GM10248 (cell line): Measurements from ENCODE around the gene SNX25.

ENCODE experiments used
- CTCF ChIA-PET: fragments of 300-600 bp; sonication (Branson Sonifier 250); formaldehyde crosslinking; extraction: SDS; loops from one replicate; lab custom pipeline; 2021; ENCODE audit warnings: antibody characterized with exemption; lab: Yijun Ruan, JAX
- POLR2A ChIA-PET: fragments of 350-650 bp; sonication (Branson Sonifier 250); formaldehyde crosslinking; extraction: SDS; loops from one replicate; lab custom pipeline; 2020; ENCODE audit warnings: antibody characterized with exemption; lab: Yijun Ruan, JAX
- DNase-seq: peaks from one replicate; pipeline ENCODE4 v3.0.0; 2012; ENCODE audit errors: extremely low spot score
- CTCF ChIP-seq: IDR thresholded peaks from 2 replicates; pipeline ENCODE4 v1.5.1; 2012; ENCODE audit warnings: mild to moderate bottlenecking, low read depth; ENCODE audit errors: extremely low read depth, missing control alignments, control extremely low read depth

The SNX25 gene

GRCh38 chr4:185278716-185279115, 69.3 kb downstream of the SNX25 start:
- no peak for DNase-seq
- ChIA-PET POLR2A (no interaction called here), CTCF (interaction anchor here (0.9 to 1.1 kb wide), 2 partner anchors 10 to 26 kb away, joined by 3 read pairs; no protein-coding TSS in a partner anchor)
- no peak for TF ChIP-seq CTCF

GRCh38 chr4:185280608-185281007, 71.2 kb downstream of the SNX25 start:
- no peak for DNase-seq
- POLR2A ChIA-PET = no interaction called here
- CTCF ChIA-PET = interaction anchor here (1.4 to 1.8 kb wide), 3 partner anchors 16 to 24 kb away, joined by 3 to 4 read pairs (median 4); no protein-coding TSS in a partner anchor

GRCh38 chr4:185282968-185283367, 73.6 kb downstream of the SNX25 start:
- POLR2A ChIA-PET = no interaction called here
- DNase-seq = no peak
- TF ChIP-seq CTCF = no peak
- CTCF ChIA-PET = interaction anchor here (1.1 to 2.9 kb wide), 2 partner anchors 14 to 23 kb away, joined by 3 to 8 read pairs; no protein-coding TSS in a partner anchor

More at GRCh38 chr4:185280608-185281007, 71.2 kb downstream of the SNX25 start:
- no peak for TF ChIP-seq CTCF

- ChIA-PET CTCF (interaction anchor here (1.1 to 2.9 kb wide), 2 partner anchors 15 to 23 kb away, joined by 3 to 8 read pairs; no protein-coding TSS in a partner anchor), POLR2A (no interaction called here)
- no peak for TF ChIP-seq CTCF
- no peak for DNase-seq
Observed at GRCh38 chr4:185283723-185284122, 74.3 kb downstream of the SNX25 start.

- DNase-seq = no peak
- ChIA-PET CTCF (interaction anchor here (1.0 to 1.9 kb wide), 5 partner anchors 14 to 63 kb away, joined by 3 to 7 read pairs (median 4); no protein-coding TSS in a partner anchor), POLR2A (no interaction called here)
- no peak for TF ChIP-seq CTCF
Observed at GRCh38 chr4:185285632-185286393, 76.4 kb downstream of the SNX25 start.

- no peak for TF ChIP-seq CTCF
- ChIA-PET POLR2A (no interaction called here), CTCF (interaction anchor here (1.0 to 1.4 kb wide), 4 partner anchors 13 to 63 kb away, joined by 3 to 4 read pairs (median 4); no protein-coding TSS in a partner anchor)
- no peak for DNase-seq
Observed at GRCh38 chr4:185286571-185286970, 77.2 kb downstream of the SNX25 start.
